GM18520 (cell line): ENCODE results near the gene DPH7.
"Not testable (repeated sequence)": the region's sequence is repeated elsewhere in the genome, so short reads cannot be mapped to it uniquely, and the experiment has no call there.

ENCODE experiments used
- ATAC-seq: cut with Tn5 transposase; IDR thresholded peaks from one replicate; pipeline ENCODE4 v1.9.1; 2021; ENCODE audit not compliant: unreplicated experiment

The DPH7 gene

DNA sequence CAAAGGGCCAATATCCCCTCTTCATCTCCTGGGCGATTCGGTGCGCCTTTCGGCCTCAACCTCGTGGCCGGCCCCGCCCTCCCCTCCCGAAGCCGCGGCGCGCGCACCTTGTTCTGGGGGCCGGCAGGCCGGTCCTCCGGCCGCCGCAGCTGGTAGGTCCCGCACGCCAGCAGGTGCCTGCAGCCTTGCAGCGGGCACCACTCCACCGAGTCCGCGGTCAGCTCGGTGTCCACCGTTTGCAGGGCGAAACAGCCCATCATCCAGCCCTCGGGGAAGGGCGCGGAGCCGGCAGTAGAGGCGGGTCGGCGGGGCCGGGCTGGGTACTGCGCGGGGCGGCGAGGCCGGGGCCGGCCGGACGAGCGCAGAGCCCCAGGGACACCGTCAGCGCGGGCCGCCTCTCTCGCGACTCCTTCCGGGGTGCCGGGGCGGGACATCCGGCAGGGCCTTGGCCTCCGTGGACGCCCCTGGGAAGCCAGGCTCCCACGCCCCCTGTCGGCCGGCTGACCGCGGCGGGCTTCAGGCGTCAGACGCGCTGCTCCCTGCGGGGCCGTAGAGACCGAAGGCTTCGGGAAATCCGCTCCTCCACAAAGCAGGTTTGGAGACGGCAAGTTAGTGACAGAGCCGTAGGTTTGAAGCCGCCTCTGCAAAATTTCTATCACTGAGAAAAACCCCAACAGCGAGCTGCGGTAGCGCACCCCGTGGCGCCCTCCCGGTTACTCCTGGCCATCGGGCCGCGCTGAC, at the start of gene DPH7:
Gene DPH7, minus strand, starts transcription at position 408 of the 741 bp plus-strand sequence. Its CDS starts 148 bp downstream, at position 260.
- peak; percentile 90 for ATAC-seq

DNA sequence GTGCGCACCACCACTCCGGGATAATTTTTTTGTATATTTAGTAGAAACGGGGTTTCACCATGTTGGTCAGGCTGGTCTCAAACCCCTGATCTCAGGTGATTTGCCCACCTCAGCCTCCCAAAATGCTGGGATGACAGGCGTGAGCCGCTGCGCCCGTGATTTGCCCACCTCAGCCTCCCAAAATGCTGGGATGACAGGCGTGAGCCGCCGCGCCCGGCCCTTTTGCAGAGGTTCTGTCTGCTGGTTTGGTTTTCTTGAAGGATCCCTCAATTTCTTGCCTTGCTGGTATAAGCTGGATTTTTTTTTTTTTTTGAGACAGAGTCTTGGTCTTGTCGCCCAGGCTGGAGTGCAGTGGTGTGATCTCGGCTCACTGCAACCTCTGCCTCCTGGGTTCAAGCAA, 48.7 kb upstream of the DPH7 start:
- ATAC-seq = not testable (repeated sequence)

DNA sequence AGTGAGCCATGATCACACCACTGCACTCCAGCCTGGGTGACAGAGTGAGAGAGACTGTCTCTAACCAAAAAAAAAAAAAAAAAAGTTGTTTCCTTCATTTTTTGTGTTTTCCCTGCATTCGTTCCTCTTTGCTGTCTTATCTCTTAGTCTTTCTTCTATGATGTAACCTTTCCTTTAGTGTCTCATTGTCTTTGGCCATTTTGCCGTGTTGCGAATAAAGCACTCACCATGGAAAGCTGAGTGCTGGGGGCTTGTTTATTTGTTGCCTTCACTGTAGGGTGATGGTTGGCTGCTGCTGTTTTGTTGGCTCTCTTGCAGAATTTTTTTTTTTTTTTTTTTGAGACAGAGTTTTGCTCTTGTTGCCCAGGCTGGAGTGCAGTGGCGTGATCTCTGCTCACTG, 47.7 kb upstream of the DPH7 start:
- ATAC-seq = no peak

DNA sequence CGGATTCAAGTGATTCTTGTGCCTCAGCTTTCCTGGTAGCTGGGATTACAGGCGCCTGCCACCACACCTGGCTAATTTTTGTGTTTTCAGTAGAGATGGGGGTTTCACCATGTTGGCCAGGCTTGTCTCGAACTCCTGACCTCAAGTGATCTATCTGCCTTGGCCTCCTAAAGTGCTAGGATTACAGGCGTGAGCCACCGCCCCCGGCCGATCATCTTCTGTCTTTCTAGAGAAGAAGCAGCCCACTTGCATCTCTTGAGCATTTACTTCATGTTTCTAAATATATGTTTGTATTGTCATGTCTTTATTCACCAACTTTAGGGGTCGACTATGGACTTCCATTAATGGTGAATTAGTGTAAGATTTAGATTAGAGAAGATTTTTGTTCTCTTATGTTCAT, 43.5 kb upstream of the DPH7 start:
- ATAC-seq = not testable (repeated sequence)

DNA sequence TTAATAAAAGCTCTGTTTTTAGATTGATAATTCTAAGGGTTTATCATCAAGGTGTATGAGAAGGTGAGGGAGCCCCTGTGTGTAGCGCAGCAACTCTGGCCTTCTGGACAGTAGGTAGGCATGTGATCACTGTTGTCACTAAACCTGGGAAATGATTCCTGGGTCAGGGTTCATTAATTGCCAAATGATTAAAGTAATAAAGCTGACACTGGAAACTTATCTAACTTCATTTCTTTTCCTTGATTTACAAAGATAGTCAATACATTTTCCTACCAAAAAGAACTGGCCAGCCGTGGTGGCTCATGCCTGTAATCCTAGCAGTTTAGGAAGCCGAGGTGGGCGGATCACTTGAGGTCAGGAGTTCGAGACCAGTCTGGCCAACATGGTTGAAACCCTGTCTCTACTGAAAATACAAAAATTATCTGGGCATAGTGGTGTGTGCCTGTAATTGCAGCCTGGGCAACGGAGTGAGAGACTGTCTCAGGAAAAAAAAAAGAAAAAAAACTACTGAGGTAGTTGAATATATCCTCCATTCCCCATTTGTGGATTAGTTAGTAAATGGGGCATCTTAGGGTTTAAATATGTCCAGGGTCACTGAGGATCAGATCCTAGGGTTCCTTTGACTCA, 42.5 kb upstream of the DPH7 start:
- ATAC-seq = no peak

DNA sequence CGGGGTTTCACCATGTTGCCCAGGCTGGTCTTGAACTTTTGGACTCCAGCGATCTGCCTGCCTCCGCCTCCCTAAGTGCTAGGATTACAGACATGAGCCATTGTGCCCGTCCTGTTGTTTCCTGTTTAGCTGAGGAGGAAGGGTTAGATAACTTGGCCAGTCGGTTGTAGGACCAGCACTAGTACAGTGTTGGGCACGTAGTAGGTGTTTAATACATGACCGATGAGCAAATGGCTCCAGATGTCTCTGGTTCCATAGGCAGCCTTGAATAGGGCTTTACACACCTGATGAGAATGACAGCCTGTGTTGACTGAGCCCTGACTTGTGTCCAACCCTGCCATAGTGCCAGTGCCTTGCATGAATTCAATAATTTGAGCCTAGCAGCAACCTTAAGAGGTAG, 41.9 kb upstream of the DPH7 start:
- ATAC-seq = no peak

DNA sequence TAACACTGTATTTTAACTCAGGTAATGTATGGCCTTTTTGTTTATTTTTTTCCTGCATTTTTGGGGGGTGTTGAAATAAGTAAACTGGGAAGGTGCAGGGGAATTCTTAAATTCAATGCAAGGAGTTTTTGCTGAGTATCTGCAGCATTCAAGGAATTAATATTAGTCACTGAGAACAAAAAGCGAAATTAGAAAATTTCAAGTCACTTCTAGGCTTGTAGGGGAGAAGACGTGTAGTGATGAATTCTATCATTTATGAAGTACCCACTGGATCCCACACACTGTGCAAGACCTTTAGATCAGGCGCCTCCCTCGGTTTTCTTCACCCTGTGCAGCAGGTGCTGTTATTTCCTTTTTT, 41.3 kb upstream of the DPH7 start:
- no peak for ATAC-seq

DNA sequence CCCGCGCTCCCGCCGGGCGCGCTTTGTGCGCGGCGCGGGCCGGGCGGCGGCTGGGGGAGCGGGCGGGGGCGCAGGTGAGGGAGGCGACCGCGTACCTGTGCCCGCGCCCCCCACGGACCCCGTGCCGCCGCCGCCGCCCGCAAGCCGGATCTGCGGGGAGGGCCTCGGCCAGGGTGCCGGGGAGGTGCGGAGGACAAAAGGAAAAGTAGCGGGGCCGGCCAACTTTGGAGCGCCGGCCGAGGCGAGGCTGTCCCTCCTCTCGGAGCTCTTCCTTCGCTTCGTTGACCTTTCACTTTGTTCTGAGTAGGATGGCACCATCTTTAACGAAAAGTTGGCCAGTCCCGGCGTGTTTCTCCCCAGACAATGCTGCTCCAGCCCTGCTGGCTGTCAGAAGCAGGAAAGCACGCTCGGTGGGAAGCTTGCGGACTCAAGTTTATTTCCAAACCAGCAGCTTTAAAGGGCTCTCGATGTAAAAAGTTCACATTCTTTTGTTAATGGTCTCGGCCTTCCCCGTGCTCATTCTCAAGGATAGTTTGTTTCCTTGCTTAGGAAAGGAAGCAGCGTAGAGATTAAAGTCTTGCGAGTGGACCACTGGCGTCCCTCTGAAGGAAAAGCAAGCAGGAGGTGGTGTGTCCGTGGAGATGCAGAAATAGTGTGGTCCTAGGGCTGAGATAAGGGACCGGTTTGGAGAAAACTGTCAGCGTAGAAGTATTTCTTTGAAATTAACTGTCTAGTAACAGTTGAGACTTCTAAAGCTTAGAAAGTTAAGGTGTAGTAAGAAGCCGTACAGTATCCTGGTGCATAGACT, 40.7 kb upstream of the DPH7 start:
- ATAC-seq = peak; percentile 14

DNA sequence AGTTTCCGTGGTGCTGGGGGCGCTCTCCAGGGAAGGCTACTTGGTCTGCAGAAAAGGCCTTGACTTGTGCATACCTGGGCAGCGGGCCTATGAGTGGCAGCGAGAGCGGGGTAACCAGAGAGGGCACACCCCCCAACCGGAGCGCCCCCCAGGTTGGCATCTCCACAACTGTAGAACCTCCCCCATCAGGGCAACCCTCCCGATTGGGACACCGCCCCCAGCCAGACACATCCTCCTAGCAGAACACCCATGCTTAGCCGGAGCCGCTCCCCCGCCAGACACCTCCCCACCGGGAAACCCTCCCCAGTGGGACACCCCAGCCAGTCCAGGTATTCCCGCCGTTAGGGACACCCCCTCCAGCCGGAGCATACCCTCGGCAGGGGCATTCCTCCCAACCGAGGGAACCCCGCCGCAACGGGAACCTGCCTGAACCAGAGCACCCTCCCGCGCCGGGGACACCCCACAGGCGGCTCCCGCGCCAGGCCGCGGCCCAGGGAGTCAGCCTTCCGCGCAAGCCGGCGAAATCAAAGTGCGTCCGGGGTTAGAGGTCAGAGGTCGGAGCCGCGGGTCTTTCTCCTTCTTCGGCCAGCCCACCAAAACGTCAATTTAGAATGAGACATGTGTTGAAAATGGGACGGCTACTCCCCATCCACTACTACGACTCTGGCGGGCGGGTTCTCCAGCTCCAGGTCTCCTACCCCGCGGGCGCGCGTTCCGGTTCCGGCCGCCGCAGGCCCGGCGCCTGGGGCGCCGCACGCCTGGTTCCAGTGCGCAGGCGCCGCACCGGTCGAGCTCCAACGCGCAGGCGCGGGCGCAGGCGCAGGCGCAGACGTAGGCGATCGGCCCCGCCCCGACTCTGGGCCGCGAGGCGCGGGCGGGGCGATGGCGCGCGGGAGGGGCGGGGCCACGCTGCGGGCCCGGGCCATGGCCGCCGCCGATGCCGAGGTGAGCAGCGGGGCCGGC, 39.7 kb upstream of the DPH7 start, which contains the start of gene EHMT1:
Gene EHMT1, plus strand, starts transcription at position 901 of the 963 bp plus-strand sequence. Its CDS starts 24 bp downstream, at position 925.
- ATAC-seq = peak; percentile 73

DNA sequence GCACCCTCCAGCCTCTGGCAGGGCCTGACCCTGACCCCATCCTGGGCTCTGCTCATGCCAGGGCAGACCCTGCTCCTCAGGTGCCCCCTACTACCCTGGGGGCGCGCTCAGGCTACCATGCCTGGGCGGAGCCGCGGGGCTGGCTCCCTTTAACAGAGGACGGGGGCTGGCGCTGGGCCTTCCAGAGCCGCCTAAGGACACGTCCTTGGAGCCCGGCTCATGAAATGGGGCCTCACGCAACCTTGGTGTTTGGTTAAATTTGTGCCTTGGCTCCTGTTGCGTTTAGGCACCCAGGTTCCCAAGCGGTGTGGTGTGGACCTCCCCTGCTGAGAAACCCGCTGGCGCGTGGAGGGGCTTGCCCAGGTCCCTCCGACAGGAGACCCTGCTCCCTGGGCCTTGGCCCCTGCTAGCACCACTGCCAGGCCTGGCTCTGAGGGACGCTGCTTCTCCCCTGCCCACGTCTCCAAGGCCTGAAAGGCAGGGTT, 36.7 kb upstream of the DPH7 start:
- no peak for ATAC-seq

DNA sequence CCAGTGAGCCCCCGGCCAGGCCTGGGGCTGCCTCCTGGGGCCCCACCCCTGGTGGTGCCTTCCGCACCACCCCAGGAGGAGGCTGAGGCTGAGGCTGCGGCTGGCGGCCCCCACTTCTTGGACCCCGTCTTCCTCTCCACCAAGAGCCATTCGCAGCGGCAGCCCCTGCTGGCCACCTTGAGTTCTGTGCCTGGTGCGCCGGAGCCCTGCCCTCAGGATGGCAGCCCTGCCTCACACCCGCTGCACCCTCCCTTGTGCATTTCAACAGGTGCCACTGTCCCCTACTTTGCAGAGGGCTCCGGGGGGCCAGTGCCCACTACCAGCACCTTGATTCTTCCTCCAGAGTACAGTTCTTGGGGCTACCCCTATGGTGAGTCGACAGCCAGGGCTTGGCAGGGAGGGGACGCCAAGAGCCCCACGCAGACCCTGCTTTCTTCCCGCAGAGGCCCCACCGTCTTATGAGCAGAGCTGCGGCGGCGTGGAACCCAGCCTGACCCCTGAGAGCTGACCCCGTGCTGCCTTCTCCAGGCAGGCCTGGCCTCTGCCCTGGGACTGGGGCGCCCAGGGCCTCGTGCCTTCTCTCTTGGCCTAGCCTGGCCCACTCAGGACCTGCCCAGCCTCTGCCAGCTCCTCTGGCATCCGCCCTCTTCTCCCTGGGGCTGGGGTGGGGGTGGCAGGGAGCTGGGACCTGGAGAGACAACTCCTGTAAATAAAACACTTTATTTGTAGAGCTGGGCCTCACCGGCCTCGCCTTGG, 36.1 kb upstream of the DPH7 start:
- no peak for ATAC-seq

DNA sequence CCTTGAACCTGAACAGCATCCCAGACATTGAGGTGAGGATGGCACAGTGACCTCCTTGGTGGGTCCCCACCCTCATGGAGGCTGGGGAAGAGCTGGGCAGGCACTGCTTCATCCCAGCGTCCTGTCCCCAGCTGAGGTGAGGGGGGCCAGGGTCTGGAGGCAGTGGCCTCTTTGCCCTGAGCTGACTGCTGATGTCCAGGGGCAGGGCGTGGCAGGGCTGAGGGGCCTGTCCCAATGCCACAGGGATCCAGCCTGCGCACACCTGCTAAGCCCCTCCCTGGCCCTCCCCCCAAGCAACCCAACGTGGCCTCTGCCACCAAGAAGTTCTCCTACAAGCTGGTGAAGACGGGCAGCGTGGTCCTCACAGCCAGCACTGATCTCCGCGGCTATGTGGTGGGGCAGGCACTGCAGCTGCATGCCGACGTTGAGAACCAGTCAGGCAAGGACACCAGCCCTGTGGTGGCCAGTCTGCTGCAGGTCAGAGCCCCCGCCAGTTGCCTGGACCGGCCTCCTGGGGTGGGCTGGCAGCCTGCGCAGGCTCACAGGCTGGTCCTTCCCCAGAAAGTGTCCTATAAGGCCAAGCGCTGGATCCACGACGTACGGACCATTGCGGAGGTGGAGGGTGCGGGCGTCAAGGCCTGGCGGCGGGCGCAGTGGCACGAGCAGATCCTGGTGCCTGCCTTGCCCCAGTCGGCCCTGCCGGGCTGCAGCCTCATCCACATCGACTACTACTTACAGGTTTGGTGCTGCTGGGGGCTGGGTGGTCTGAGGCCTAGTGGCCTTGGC, 35.2 kb upstream of the DPH7 start:
- no peak for ATAC-seq

DNA sequence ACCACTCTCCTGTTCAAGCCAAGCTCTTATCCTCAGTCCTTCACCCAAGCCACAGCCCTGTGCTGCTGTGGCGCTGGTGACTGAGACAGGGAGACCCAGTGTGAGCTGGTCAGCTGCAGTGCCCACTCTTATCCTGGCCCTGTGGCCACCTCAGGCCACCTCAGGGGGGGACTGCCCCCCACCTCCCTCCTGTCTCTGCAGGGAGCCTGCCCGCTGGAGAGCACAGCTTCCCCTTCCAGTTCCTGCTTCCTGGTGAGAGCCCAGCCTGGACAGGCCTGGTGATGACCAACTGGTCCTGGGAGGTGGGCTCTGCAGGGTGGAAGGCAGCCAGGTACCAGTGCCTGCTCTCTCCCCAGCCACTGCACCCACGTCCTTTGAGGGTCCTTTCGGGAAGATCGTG, 34.5 kb upstream of the DPH7 start:
- no peak for ATAC-seq

DNA sequence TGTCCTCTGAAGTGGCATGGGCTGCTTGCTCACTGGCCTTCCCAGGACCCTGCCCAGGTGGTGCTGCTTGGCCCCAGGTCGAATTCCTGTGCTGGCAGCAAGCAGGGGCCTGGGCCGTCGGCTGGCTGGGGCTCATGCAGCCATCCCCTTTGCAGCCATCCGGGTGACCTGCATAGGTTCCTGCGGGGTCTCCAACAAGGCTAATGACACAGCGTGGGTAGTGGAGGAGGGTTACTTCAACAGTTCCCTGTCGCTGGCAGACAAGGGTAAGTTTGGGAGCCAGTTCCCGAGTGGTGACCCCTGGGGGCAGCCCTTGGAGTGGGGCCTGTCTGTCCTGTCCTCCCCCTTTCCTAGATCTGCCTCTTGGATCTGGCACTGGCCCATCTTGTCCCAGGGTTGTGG, 34.0 kb upstream of the DPH7 start:
- no peak for ATAC-seq

DNA sequence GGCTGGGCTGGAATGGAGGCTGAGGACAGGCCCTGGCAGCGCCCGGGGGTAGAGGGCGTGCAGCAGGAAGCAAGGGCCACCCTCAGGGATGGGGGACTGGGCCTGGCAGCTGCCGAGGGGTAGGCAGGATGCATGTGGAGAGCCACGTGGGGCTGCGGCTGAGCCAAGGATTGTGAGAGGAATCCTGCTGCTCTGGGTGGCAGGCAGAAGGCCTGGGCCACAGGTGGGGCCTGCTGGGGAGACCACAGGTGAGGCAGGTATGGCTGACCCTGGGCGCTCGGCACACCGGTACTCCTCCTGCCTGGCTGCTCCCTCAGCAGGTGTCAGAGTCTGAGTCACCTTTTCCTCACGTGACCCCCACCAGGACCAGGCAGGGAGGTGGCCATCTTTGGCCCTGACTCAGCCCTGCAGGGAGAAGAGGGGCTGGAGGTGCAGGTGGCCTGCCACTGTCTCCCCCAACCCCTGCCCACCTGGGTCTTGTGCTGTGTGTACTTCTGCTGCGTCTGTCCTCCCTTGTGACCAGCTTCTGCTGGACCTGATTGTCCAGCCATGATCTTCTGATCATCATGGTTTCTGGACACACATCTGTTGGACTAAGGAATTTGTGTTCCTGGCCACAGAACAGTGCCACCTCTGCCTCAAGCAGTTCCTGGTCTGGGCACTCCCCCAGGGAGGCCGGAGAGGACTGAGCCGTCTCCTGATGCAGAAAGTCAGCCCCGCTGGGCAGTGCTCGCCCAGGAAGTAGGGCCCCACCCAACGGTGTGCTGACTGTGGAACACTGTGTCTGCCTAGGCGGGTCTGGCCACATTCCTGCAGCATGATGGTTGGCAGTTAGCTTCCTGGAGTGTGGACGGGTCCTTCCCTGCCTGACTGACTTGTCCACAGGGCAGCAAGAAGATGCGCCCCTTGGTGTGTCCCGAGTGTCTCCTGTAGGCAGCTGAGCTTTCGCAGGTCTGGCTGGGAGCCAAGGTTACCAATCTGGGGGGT, 33.2 kb upstream of the DPH7 start:
- ATAC-seq = no peak

DNA sequence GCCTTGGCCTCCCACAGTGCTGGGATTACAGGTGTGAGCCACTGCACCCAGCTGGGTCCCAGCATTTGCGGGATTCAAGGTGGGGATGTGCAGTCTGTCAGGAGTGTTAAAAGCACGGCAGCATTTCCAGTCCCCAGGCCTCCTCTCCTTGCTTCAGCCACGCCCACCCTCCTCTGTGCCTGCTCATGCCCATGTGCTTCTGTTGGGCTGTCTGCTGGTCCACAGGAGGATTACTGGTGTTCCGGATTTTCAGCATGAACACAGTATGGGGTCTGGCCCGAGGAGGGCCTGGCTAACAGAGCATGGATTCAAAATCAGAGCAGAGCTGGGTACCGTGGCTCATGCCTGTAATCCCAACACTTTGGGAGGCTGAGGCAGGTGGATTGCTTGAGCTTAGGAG, 32.2 kb upstream of the DPH7 start:
- ATAC-seq = no peak

DNA sequence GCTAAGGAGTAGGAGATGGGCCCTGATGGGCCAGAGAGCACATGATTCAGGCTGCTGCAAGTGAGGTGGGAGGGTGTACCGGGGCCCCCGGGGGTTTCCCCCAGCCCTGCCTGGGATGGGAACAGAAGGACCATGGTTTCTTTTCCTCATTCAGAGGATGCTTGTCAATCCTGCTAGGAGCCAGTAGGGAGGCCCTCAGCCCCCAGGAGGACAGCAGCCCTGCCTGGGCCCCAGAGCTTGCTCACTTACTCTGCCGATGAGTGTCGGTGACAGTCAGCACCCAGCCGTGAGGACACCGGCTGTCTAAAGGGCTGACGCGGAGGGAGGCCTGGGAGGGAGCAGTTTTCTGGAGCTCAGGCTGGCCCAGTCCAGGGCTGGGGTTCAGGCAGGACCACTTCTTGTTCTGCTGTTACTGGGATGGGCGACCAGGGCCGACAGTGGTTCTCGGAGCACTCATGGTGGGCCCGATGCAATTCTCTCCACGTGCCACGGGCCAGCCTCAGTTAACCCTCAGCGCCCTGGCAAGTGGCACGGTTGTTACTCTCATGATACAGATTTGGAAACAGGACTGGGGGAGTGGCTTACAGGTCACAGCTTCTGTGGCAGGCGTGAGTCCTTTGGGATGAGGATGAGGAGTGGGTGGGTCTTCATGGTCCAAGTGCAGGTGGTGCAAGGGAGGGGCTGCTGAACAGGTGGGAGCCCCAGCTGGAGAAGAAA, 28.6 kb upstream of the DPH7 start:
- no peak for ATAC-seq
